PC-9 (cell line): ENCODE results near the gene NOD1. TPM values are rescaled to one million over a fixed set of nuclear protein-coding genes. Genes with fewer than 3 reads are reported as not detected.
"Not testable (repeated sequence)": the region's sequence is repeated elsewhere in the genome, so short reads cannot be mapped to it uniquely, and the experiment has no call there.

Experiments used
- BruUV-seq: library from RNA; stranded (reverse); fragments of 400-500 nt; replicated peaks from 2 replicates; lab custom pipeline; 2021; lab: Mats Ljungman, UMichigan
- CTCF ChIA-PET: fragments of 300-600 bp; sonication (Branson Sonifier 250); formaldehyde crosslinking; loops from one replicate; lab custom pipeline; 2022; ENCODE audit warnings: antibody characterized with exemption; lab: Charles Lee
- POLR2A ChIA-PET: fragments of 300-600 bp; sonication (Branson Sonifier 250); formaldehyde crosslinking; loops from one replicate; lab custom pipeline; 2022; ENCODE audit warnings: antibody characterized with exemption; ENCODE audit not compliant: unreplicated experiment; lab: Charles Lee
- DNase-seq, 2 experiments: peaks; one replicate each; pipeline versions ENCODE4 v3.0.0 to v3.0.0-alpha.2; 2015 to 2022; ENCODE audit warnings: mixed read lengths in 1 of 2
- H2AFZ ChIP-seq: fragments of 200-600 bp; sonication (generic); 2 replicates; pipeline ENCODE4 v1.8.1; 2017; ENCODE audit warnings: antibody characterized with exemption
- H3F3A ChIP-seq: fragments of 200-600 bp; sonication (generic); 2 replicates; pipeline ENCODE4 v1.8.1; 2017; ENCODE audit warnings: antibody characterized with exemption, mild to moderate bottlenecking, low read depth; ENCODE audit not compliant: insufficient read depth
- H3K27ac ChIP-seq: fragments of 200-600 bp; sonication (generic); 2 replicates; pipeline ENCODE4 v1.6.1; 2016; ENCODE audit warnings: mixed run types
- H3K27me3 ChIP-seq: fragments of 200-600 bp; sonication (generic); 2 replicates; pipeline ENCODE4 v1.6.1; 2016; ENCODE audit warnings: low read depth, mixed run types; ENCODE audit not compliant: insufficient read depth
- H3K36me3 ChIP-seq: fragments of 200-600 bp; sonication (generic); 2 replicates; pipeline ENCODE4 v1.6.1; 2016; ENCODE audit warnings: low read depth, mixed run types
- H3K4me1 ChIP-seq: fragments of 200-600 bp; sonication (generic); replicated peaks from 2 replicates; pipeline ENCODE4 v1.6.1; 2016; ENCODE audit warnings: mixed run types; ENCODE audit not compliant: insufficient read depth
- H3K4me2 ChIP-seq: fragments of 200-600 bp; sonication (generic); 2 replicates; pipeline ENCODE4 v1.6.1; 2017; ENCODE audit warnings: mixed run types
- H3K4me3 ChIP-seq: fragments of 200-600 bp; sonication (generic); 2 replicates; pipeline ENCODE4 v1.6.1; 2016; ENCODE audit warnings: mixed run types
- H3K79me2 ChIP-seq: fragments of 200-600 bp; sonication (generic); 2 replicates; pipeline ENCODE4 v1.6.1; 2017; ENCODE audit warnings: low read depth, mixed run types
- H3K9me2 ChIP-seq: fragments of 200-600 bp; sonication (generic); 2 replicates; pipeline ENCODE4 v1.8.1; 2017; ENCODE audit warnings: mild to moderate bottlenecking; ENCODE audit not compliant: insufficient read depth
- H3K9me3 ChIP-seq: fragments of 200-600 bp; sonication (generic); 2 replicates; pipeline ENCODE4 v1.8.1; 2016; ENCODE audit warnings: low read depth; ENCODE audit not compliant: insufficient read depth
- H4K20me1 ChIP-seq: fragments of 200-600 bp; sonication (generic); 2 replicates; pipeline ENCODE4 v1.8.1; 2017; ENCODE audit not compliant: insufficient read depth
- CTCF ChIP-seq: fragments of 200-600 bp; sonication (generic); conservative IDR thresholded peaks from 2 replicates; pipeline ENCODE4 v1.6.1; 2017; ENCODE audit warnings: mixed run types, antibody characterized with exemption, mild to moderate bottlenecking, moderate library complexity
- EZH2 ChIP-seq: fragments of 200-600 bp; sonication (generic); IDR thresholded peaks from 2 replicates; pipeline ENCODE4 v1.8.0; 2017; ENCODE audit warnings: antibody characterized with exemption, low read depth
- intact Hi-C: fragments of 100-400 bp; cut with micrococcal nuclease; formaldehyde crosslinking; loops from one replicate; pipeline ENCODE4 v1.10.0; 2022; ENCODE audit not compliant: unreplicated experiment
- total RNA-seq: library from RNA; stranded (reverse); gene quantifications from 2 replicates; pipeline ENCODE4 v1.2.3, GENCODE V29; 2021

The NOD1 gene
- total RNA-seq, 1 experiment from 2014 or later, result 16.5 TPM

GRCh38 chr7:30510124-30511075 lies 31.8 kb upstream of the NOD1 start:
- Histone ChIP-seq H2AFZ (no peak overlapping the region), H4K20me1 (no peaks in the 10 kb centered on the region), H3K4me1 (peaks cover 36% of the 10 kb centered on the region), H3K9me2 (no peaks in the 10 kb centered on the region), H3K79me2 (no peaks in the 10 kb centered on the region), H3K9me3 (no peaks in the 10 kb centered on the region), H3K27ac (no peak overlapping the region), H3K4me2 (peak overlapping the region; percentile 76), H3F3A (peaks cover 19% of the 10 kb centered on the region), H3K27me3 (no peaks in the 10 kb centered on the region), H3K36me3 (no peaks in the 10 kb centered on the region), H3K4me3 (no peak overlapping the region)
- ChIA-PET CTCF (interaction anchor here (0.6 to 2.4 kb wide), 2 partner anchors 11 to 53 kb away, joined by 4 to 20 read pairs; no protein-coding TSS in a partner anchor), POLR2A (no interaction called here)
- peak in 1 of 2 experiments; percentile 41 for DNase-seq
- no TSS peak for BruUV-seq
- TF ChIP-seq EZH2 (no peak), CTCF (peak; percentile 94)
- intact Hi-C loops, result loop anchor here (1.0 to 2.0 kb wide), 2 partner anchors 54 to 230 kb away; no protein-coding TSS in a partner anchor

- POLR2A ChIA-PET, BruUV-seq, H3K9me3 ChIP-seq, H3K79me2 ChIP-seq, H2AFZ ChIP-seq, H3K9me2 ChIP-seq, H3K27me3 ChIP-seq, H4K20me1 ChIP-seq, H3K36me3 ChIP-seq: not testable (repeated sequence)
- Histone ChIP-seq H3K4me3 (peak overlapping the region; percentile 45), H3K4me1 (peaks cover 37% of the 10 kb centered on the region), H3K4me2 (peak overlapping the region; percentile 76), H3K27ac (peak overlapping the region; percentile 59), H3F3A (peaks cover 19% of the 10 kb centered on the region)
- peak; percentile 44 to 86 for DNase-seq
- intact Hi-C loops, result loop anchor here (5.0 to 10.0 kb wide), 4 partner anchors 43 to 365 kb away; partner anchors contain the start of gene GARS1
- CTCF ChIA-PET, result interaction anchor here (2.4 kb wide), 1 partner anchor 54 kb away, joined by 20 read pairs; no protein-coding TSS in a partner anchor
Observed at GRCh38 chr7:30509171-30509857, 30.7 kb upstream of the NOD1 start.

GRCh38 chr7:30507346-30507900 lies 28.8 kb upstream of the NOD1 start:
- H3K4me2 ChIP-seq, H3K9me3 ChIP-seq, H4K20me1 ChIP-seq, H3K27ac ChIP-seq, H3K4me3 ChIP-seq, BruUV-seq, H2AFZ ChIP-seq, H3K27me3 ChIP-seq, H3K36me3 ChIP-seq, CTCF ChIA-PET, H3K9me2 ChIP-seq: not testable (repeated sequence)
- Histone ChIP-seq H3F3A (peaks cover 29% of the 10 kb centered on the region), H3K79me2 (peaks cover 21% of the 10 kb centered on the region), H3K4me1 (peaks cover 53% of the 10 kb centered on the region)
- intact Hi-C loops, result loop anchor here (5.0 to 10.0 kb wide), 4 partner anchors 45 to 363 kb away; partner anchors contain the start of gene GARS1
- POLR2A ChIA-PET, result interaction anchor here (0.7 kb wide), 1 partner anchor 8 kb away, joined by 4 read pairs; no protein-coding TSS in a partner anchor
- peak in 1 of 2 experiments; percentile 28 for DNase-seq
